Trophoblast cell (in vitro differentiated cells and primary cell): ENCODE measurements around the gene CCDC3.

Experiments
- DNase-seq, 2 donors: peaks; one replicate each; pipeline ENCODE4 v3.0.0-alpha.2; 2016
- H2AFZ ChIP-seq: 2 replicates; pipeline ENCODE4 v1.6.1; 2013; ENCODE audit warnings: low read length, moderate library complexity, mild to moderate bottlenecking; ENCODE audit not compliant: insufficient read depth, poor library complexity
- H2AK5ac ChIP-seq: 2 replicates; pipeline ENCODE4 v1.6.1; 2013; ENCODE audit warnings: mild to moderate bottlenecking, low read length
- H2BK120ac ChIP-seq: 2 replicates; pipeline ENCODE4 v1.6.1; 2013; ENCODE audit warnings: low read length, mild to moderate bottlenecking, moderate library complexity; ENCODE audit not compliant: insufficient read depth, poor library complexity
- H2BK12ac ChIP-seq: 2 replicates; pipeline ENCODE4 v1.6.1; 2013; ENCODE audit warnings: mild to moderate bottlenecking, low read length, moderate library complexity
- H2BK5ac ChIP-seq: 2 replicates; pipeline ENCODE4 v1.6.1; 2013; ENCODE audit warnings: low read length, low read depth, moderate library complexity, mild to moderate bottlenecking; ENCODE audit not compliant: poor library complexity
- H3K14ac ChIP-seq: 2 replicates; pipeline ENCODE4 v1.6.1; 2013; ENCODE audit warnings: mild to moderate bottlenecking, low read length
- H3K18ac ChIP-seq: 2 replicates; pipeline ENCODE4 v1.6.1; 2013; ENCODE audit warnings: mild to moderate bottlenecking, low read length
- H3K23ac ChIP-seq: 2 replicates; pipeline ENCODE4 v1.6.1; 2013; ENCODE audit warnings: low read length
- H3K27ac ChIP-seq: 2 replicates; pipeline ENCODE4 v1.5.1; 2013; ENCODE audit warnings: low read depth, mild to moderate bottlenecking, inconsistent platforms, low read length, moderate library complexity
- H3K27me3 ChIP-seq: 2 replicates; pipeline ENCODE4 v1.6.1; 2013; ENCODE audit warnings: inconsistent platforms, mild to moderate bottlenecking, low read length, moderate library complexity; ENCODE audit not compliant: insufficient read depth
- H3K36me3 ChIP-seq, 2 experiments: 1 replicate in 1 of 2; 2 replicates in 1 of 2; pipeline ENCODE4 v1.6.1; 2013; ENCODE audit warnings: low read length in 2 of 2, mild to moderate bottlenecking in 2 of 2, moderate library complexity in 1 of 2; ENCODE audit not compliant: insufficient read depth in 2 of 2, control insufficient read depth in 1 of 2
- H3K4ac ChIP-seq: 2 replicates; pipeline ENCODE4 v1.6.1; 2013; ENCODE audit warnings: low read depth, mild to moderate bottlenecking, low read length, moderate library complexity
- H3K4me1 ChIP-seq, 2 experiments: 1 replicate in 1 of 2; 2 replicates in 1 of 2; pipeline ENCODE4 v1.6.1; 2013; ENCODE audit warnings: low read length in 2 of 2, mild to moderate bottlenecking in 2 of 2, moderate library complexity in 1 of 2; ENCODE audit not compliant: insufficient read depth in 2 of 2, control insufficient read depth in 1 of 2
- H3K4me2 ChIP-seq: 2 replicates; pipeline ENCODE4 v1.6.1; 2013; ENCODE audit warnings: inconsistent platforms, mild to moderate bottlenecking, low read length, moderate library complexity
- H3K4me3 ChIP-seq: 2 replicates; pipeline ENCODE4 v1.5.1; 2013; ENCODE audit warnings: mild to moderate bottlenecking, low read depth, low read length, inconsistent platforms
- H3K79me1 ChIP-seq: one replicate; pipeline ENCODE4 v1.6.1; 2013; ENCODE audit warnings: low read length
- H3K79me2 ChIP-seq: 2 replicates; pipeline ENCODE4 v1.6.1; 2013; ENCODE audit warnings: low read length, mild to moderate bottlenecking; ENCODE audit not compliant: control insufficient read depth, insufficient read depth, poor library complexity
- H3K9ac ChIP-seq: 2 replicates; pipeline ENCODE4 v1.6.1; 2013; ENCODE audit warnings: mild to moderate bottlenecking, low read length
- H3K9me3 ChIP-seq: 2 replicates; pipeline ENCODE4 v1.6.1; 2013; ENCODE audit warnings: low read depth, mild to moderate bottlenecking, control low read depth, inconsistent platforms, low read length; ENCODE audit not compliant: insufficient read depth
- H4K12ac ChIP-seq: 2 replicates; pipeline ENCODE4 v1.6.1; 2013; ENCODE audit warnings: low read depth, mild to moderate bottlenecking, low read length, moderate library complexity
- H4K8ac ChIP-seq: 2 replicates; pipeline ENCODE4 v1.6.1; 2013; ENCODE audit warnings: low read depth, mild to moderate bottlenecking, low read length, moderate library complexity
- H4K91ac ChIP-seq: one replicate; pipeline ENCODE4 v1.6.1; 2013; ENCODE audit warnings: low read depth, mild to moderate bottlenecking, low read length, moderate library complexity
- WGBS: extraction: QIAGEN DNeasy Blood & Tissue Kit; methylation state at CpG from one replicate; pipeline ENCODE4 v1.1.7; 2013; ENCODE audit warnings: missing lambda C conversion rate; ENCODE audit not compliant: insufficient read length, insufficient coverage; ENCODE audit errors: extremely low coverage; 5-methylcytosine and 5-hydroxymethylcytosine counted together

Gene CCDC3

DNA sequence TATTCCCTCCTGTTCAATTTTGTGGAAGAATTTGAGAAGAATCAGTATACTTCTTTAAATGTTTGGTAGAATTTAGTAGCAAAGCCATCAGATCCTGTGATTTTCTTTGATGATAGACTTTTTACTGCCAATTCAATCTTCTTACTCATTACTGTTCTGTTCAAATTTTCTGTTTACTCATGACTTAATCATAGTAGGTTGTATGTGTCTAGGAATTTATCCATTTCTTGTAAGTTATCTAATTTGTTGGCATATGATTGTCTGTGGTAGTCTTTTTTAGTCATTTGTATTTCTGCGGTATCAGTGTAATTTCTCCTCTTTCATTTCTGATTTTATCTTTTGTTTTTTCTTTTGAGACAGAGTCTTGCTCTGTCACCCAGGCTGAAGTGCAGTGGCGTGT, 87.4 kb downstream of the CCDC3 start:
- Histone ChIP-seq H3K9me3 (no peaks in the 10 kb centered on the region), H2AFZ (no peak overlapping the region), H3K4ac (no peak overlapping the region), H2BK5ac (no peak overlapping the region), H3K14ac (no peak overlapping the region), H4K12ac (no peak overlapping the region), H3K27me3 (no peaks in the 10 kb centered on the region), H4K8ac (no peak overlapping the region), H2BK120ac (no peak overlapping the region), H3K27ac (peak overlapping the region; percentile 23), H3K4me2 (no peak overlapping the region), H2AK5ac (no peak overlapping the region), H3K4me3 (no peak overlapping the region), H3K9ac (no peak overlapping the region), H3K4me1 (no peaks in the 10 kb centered on the region), H2BK12ac (no peak overlapping the region), H3K18ac (no peak overlapping the region), H3K23ac (no peak overlapping the region), H3K36me3 (no peaks in the 10 kb centered on the region), H4K91ac (no peak overlapping the region), H3K79me1 (no peaks in the 10 kb centered on the region), H3K79me2 (no peaks in the 10 kb centered on the region)
- no CpG with 5 or more reads among the region's 2 CpGs for WGBS
- no peak for DNase-seq

DNA sequence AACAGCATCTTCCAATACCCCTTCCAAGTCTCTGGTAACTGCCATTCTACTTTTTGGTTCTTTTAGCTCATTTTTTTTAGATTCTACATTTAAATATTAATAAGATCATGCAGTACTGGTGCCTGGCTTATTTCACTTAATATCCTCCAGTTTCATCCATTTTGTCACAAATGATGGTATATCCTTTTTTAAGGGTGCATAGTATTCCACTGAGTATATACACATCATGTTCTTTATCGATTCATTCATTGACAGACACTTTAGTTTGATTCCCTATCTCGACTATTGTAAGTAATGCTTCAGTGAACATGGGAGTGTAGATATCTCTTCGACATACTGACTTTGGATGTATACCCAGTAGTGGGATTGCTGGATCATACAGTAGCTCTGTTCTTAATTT, 89.7 kb downstream of the CCDC3 start:
- Histone ChIP-seq H4K12ac (no peak overlapping the region), H3K27ac (no peak overlapping the region), H2BK5ac (no peak overlapping the region), H3K4me1 (no peaks in the 10 kb centered on the region), H3K9me3 (no peaks in the 10 kb centered on the region), H3K79me1 (no peaks in the 10 kb centered on the region), H3K4me3 (no peak overlapping the region), H3K79me2 (no peaks in the 10 kb centered on the region), H4K8ac (no peak overlapping the region), H3K4ac (no peak overlapping the region), H3K27me3 (no peaks in the 10 kb centered on the region), H3K23ac (no peak overlapping the region), H3K9ac (no peak overlapping the region), H2BK12ac (no peak overlapping the region), H3K18ac (no peak overlapping the region), H2BK120ac (no peak overlapping the region), H3K14ac (no peak overlapping the region), H4K91ac (no peak overlapping the region), H2AK5ac (no peak overlapping the region), H3K4me2 (no peak overlapping the region), H3K36me3 (no peaks in the 10 kb centered on the region), H2AFZ (no peak overlapping the region)
- DNase-seq = no peak
- WGBS = no CpG with 5 or more reads among the region's 3 CpGs

DNA sequence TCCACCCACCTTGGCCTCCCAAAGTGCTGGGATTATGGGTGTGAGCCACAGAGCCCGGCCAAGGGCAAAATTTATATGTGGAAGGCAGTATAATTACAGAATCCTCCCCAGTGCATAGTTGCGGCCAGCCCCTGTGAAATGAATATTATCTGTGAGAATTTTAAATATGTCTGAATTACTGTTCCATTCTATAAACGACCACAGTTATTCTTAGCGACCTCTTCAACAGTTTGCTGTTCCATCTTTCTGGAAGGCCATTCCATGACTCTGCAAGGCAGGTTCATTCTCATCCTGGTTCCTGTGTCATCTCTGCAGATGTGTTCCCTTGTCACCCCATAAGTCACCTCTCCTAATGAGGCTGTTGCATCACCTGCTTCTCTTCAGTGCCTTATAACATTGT, 90.7 kb downstream of the CCDC3 start:
- Histone ChIP-seq H3K9me3 (no peaks in the 10 kb centered on the region), H4K91ac (no peak overlapping the region), H3K79me2 (no peaks in the 10 kb centered on the region), H3K27me3 (no peaks in the 10 kb centered on the region), H3K4me2 (no peak overlapping the region), H3K14ac (no peak overlapping the region), H2BK5ac (no peak overlapping the region), H2BK12ac (no peak overlapping the region), H3K4me3 (no peak overlapping the region), H3K4me1 (no peaks in the 10 kb centered on the region), H4K12ac (no peak overlapping the region), H2AK5ac (no peak overlapping the region), H2BK120ac (no peak overlapping the region), H4K8ac (no peak overlapping the region), H3K18ac (no peak overlapping the region), H3K79me1 (no peaks in the 10 kb centered on the region), H3K23ac (no peak overlapping the region), H3K27ac (no peak overlapping the region), H3K36me3 (no peaks in the 10 kb centered on the region), H3K4ac (no peak overlapping the region), H3K9ac (no peak overlapping the region), H2AFZ (no peak overlapping the region)
- no CpG with 5 or more reads among the region's 4 CpGs for WGBS
- no peak for DNase-seq

DNA sequence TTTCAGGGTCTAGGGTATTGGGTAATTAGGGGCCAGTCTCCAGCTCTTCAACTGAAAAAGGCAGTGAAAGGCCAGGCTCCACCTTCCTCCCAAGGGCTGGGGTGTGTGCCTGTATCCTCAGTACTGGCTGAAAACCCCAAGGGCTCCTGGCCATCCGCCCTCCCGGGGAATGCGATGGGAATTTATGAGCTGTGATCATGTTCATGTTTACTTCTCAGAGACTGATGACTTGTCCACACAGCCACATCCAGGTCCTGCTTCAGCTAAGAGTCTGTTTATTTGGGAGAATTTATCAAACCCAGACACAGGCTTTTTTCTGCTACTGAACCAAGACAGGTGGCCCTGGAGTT, 91.7 kb downstream of the CCDC3 start:
- Histone ChIP-seq H3K9me3 (no peaks in the 10 kb centered on the region), H3K36me3 (no peaks in the 10 kb centered on the region), H2BK12ac (no peak overlapping the region), H4K12ac (no peak overlapping the region), H2AFZ (no peak overlapping the region), H4K91ac (no peak overlapping the region), H3K4me2 (no peak overlapping the region), H3K4me1 (no peaks in the 10 kb centered on the region), H3K27me3 (no peaks in the 10 kb centered on the region), H3K9ac (no peak overlapping the region), H3K27ac (no peak overlapping the region), H3K79me2 (no peaks in the 10 kb centered on the region), H3K4me3 (no peak overlapping the region), H3K4ac (no peak overlapping the region), H3K14ac (no peak overlapping the region), H3K18ac (no peak overlapping the region), H2AK5ac (no peak overlapping the region), H2BK5ac (no peak overlapping the region), H4K8ac (no peak overlapping the region), H3K79me1 (no peaks in the 10 kb centered on the region), H2BK120ac (no peak overlapping the region), H3K23ac (no peak overlapping the region)
- no CpG with 5 or more reads among the region's 3 CpGs for WGBS
- DNase-seq = no peak
